Skeletal muscle cell (primary cell): ENCODE measurements around the gene ELF4.

Experiments used
- DNase-seq: peaks from one replicate; pipeline ENCODE4 v3.0.0-alpha.2; 2010; ENCODE audit warnings: low read depth
- H3K4me3 ChIP-seq: 2 replicates; pipeline ENCODE4 v1.5.1; 2011; ENCODE audit warnings: low read depth, mild to moderate bottlenecking, control low read depth, low read length, moderate library complexity

ELF4 gene

GRCh38 chrX:130086447-130087206 is 23.7 kb downstream of the ELF4 start:
- DNase-seq: no peak
- H3K4me3 ChIP-seq: no peak overlapping the region

GRCh38 chrX:130085551-130086446 is 24.5 kb downstream of the ELF4 start:
- DNase-seq: no peak
- H3K4me3 ChIP-seq: no peak overlapping the region

GRCh38 chrX:130084631-130085237 is 25.6 kb downstream of the ELF4 start:
- no peak for DNase-seq

GRCh38 chrX:130083656-130084382 is 26.5 kb downstream of the ELF4 start:
- H3K4me3 ChIP-seq: no peak overlapping the region
- no peak for DNase-seq

More at GRCh38 chrX:130084631-130085237, 25.6 kb downstream of the ELF4 start:
- H3K4me3 ChIP-seq: no peak overlapping the region

- DNase-seq: no peak
- H3K4me3 ChIP-seq: no peak overlapping the region
Observed at GRCh38 chrX:130083107-130083490, 27.2 kb downstream of the ELF4 start.

- no peak for DNase-seq
- H3K4me3 ChIP-seq: no peak overlapping the region
Observed at GRCh38 chrX:130082244-130083106, 27.8 kb downstream of the ELF4 start.

GRCh38 chrX:130081421-130082045 is 28.8 kb downstream of the ELF4 start:
- no peak for DNase-seq
- H3K4me3 ChIP-seq: no peak overlapping the region

- no peak overlapping the region for H3K4me3 ChIP-seq
- DNase-seq: no peak
Observed at GRCh38 chrX:130080791-130081367, 29.4 kb downstream of the ELF4 start.

GRCh38 chrX:130079824-130080406 is 30.4 kb downstream of the ELF4 start:
- peak; percentile 26 for DNase-seq
- no peak overlapping the region for H3K4me3 ChIP-seq

- no peak for DNase-seq
- no peak overlapping the region for H3K4me3 ChIP-seq
Observed at GRCh38 chrX:130075777-130076176, 34.5 kb downstream of the ELF4 start.

GRCh38 chrX:130072345-130072740 is 38.0 kb downstream of the ELF4 start:
- no peak overlapping the region for H3K4me3 ChIP-seq
- no peak for DNase-seq

- no peak overlapping the region for H3K4me3 ChIP-seq
- no peak for DNase-seq
Observed at GRCh38 chrX:130071611-130072344, 38.5 kb downstream of the ELF4 start.

GRCh38 chrX:130066975-130067615 is 43.2 kb downstream of the ELF4 start:
- no peak for DNase-seq
- H3K4me3 ChIP-seq: no peak overlapping the region

GRCh38 chrX:130060122-130061069 is 49.9 kb downstream of the ELF4 start:
- peak overlapping the region; percentile 51 for H3K4me3 ChIP-seq
- no peak for DNase-seq

- H3K4me3 ChIP-seq: no peak overlapping the region
- DNase-seq: no peak
Observed at GRCh38 chrX:130058652-130059051, 51.6 kb downstream of the ELF4 start.
